ENCODE data around the gene HPD. TPM values are rescaled to one million over a fixed set of nuclear protein-coding genes. Genes with fewer than 3 reads are reported as not detected.
"Not testable (repeated sequence)": the region's sequence is repeated elsewhere in the genome, so short reads cannot be mapped to it uniquely, and the experiment has no call there.

HPD gene
- total and polyA plus RNA-seq, 7 donors: 0.27 to 2.8 (median 0.61) TPM; not detected in 1

DNA sequence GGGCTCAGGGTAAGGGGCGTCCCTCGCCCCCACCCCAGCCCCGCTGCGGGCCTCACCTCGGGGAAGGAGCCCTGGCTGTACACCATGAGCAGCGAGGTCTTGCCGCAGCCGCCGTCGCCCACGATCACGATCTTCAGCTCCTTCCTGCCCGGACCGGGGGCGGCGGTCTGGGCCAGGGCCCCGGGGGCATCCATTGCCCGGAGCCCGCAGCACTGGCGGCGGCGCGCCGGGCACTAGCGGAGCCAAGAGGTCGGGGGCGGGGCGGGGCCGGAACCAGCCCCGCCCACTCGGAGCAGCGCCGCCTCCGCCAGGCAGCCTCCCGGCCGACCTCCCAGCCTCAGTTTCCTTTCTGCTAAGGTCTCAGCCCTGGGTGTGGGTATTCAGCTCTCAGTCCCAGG is 65.2 kb downstream of the HPD start, which contains the start of gene RHOF:
TSS of gene RHOF (minus strand) at position 249 of the 398 bp plus-strand sequence. CDS start at position 194, 55 bp downstream.
- WGBS, 2 donors: 1% methylated on average over 36 of the region's 36 CpGs
- peaks cover 0 to 59% (median 57%) of the 10 kb centered on the region in 4 donors for H3K4me1 ChIP-seq
- intact Hi-C loops (cut with DNase I): no loop called here

GRCh38 chr12:121792607-121793439 is 65.8 kb downstream of the HPD start:
- peak overlapping the region; percentile 100 for H3K27ac ChIP-seq
- no peaks in the 10 kb centered on the region for H3K9me3 ChIP-seq
- DNase-seq: no peak
- 15 to 17% methylated on average over 48 of the region's 48 CpGs for WGBS, 2 donors
- H3K4me1 ChIP-seq: peaks cover 0 to 53% (median 51%) of the 10 kb centered on the region in 4 donors
- H3K27me3 ChIP-seq: no peaks in the 10 kb centered on the region
- H3K36me3 ChIP-seq: peaks cover 0 to 12% (median 4%) of the 10 kb centered on the region in 4 donors
- TF ChIP-seq POLR2AphosphoS5 (IDR thresholded peaks at IDR 0.05) (no peak), EP300 (IDR thresholded peaks at IDR 0.05) (no peak), POLR2A (IDR thresholded peaks at IDR 0.05) (no peak)
- TF ChIP-seq, protein P1, sequence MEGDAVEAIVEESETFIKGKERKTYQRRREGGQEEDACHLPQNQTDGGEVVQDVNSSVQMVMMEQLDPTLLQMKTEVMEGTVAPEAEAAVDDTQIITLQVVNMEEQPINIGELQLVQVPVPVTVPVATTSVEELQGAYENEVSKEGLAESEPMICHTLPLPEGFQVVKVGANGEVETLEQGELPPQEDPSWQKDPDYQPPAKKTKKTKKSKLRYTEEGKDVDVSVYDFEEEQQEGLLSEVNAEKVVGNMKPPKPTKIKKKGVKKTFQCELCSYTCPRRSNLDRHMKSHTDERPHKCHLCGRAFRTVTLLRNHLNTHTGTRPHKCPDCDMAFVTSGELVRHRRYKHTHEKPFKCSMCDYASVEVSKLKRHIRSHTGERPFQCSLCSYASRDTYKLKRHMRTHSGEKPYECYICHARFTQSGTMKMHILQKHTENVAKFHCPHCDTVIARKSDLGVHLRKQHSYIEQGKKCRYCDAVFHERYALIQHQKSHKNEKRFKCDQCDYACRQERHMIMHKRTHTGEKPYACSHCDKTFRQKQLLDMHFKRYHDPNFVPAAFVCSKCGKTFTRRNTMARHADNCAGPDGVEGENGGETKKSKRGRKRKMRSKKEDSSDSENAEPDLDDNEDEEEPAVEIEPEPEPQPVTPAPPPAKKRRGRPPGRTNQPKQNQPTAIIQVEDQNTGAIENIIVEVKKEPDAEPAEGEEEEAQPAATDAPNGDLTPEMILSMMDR (IDR thresholded peaks at IDR 0.05): no peak
- intact Hi-C loops (cut with DNase I): no loop called here
- H3K4me3 ChIP-seq: peak overlapping the region; percentile 32 to 59 (median 46)

More for the DNA sequence above, 65.2 kb downstream of the HPD start, which contains the start of gene RHOF:
- peaks cover 0 to 12% (median 4%) of the 10 kb centered on the region in 4 donors for H3K36me3 ChIP-seq
- peak within 1 kb of the TSS; percentile 100 for H3K27ac ChIP-seq
- no peak for DNase-seq
- H3K9me3 ChIP-seq: no peaks in the 10 kb centered on the region
- no peak for TF ChIP-seq POLR2A (IDR thresholded peaks at IDR 0.05)
- peak within 1 kb of the TSS; percentile 32 to 59 (median 46) for H3K4me3 ChIP-seq
- H3K27me3 ChIP-seq: no peaks in the 10 kb centered on the region

GRCh38 chr12:121791671-121792551 is 66.7 kb downstream of the HPD start:
- intact Hi-C loops (cut with DNase I): no loop called here
- no peak for DNase-seq
- TF ChIP-seq POLR2A (IDR thresholded peaks at IDR 0.05) (no peak), EP300 (IDR thresholded peaks at IDR 0.05) (no peak), POLR2AphosphoS5 (IDR thresholded peaks at IDR 0.05) (no peak)
- TF ChIP-seq, protein P1 (IDR thresholded peaks at IDR 0.05): no peak
- Histone ChIP-seq H3K27me3 (no peaks in the 10 kb centered on the region), H3K27ac (no peak overlapping the region), H3K4me1 (peaks cover 0 to 44% (median 42%) of the 10 kb centered on the region in 4 donors), H3K9me3 (no peaks in the 10 kb centered on the region), H3K36me3 (peaks cover 0 to 12% (median 4%) of the 10 kb centered on the region in 4 donors), H3K4me3 (no peak overlapping the region)
- WGBS, 2 donors: 25 to 39% methylated on average over 14 of the region's 14 CpGs

GRCh38 chr12:121790785-121791184 is 67.9 kb downstream of the HPD start:
- H3K36me3 ChIP-seq; H3K9me3 ChIP-seq; DNase-seq; H3K4me3 ChIP-seq; H3K27me3 ChIP-seq; intact Hi-C loops (cut with DNase I); H3K27ac ChIP-seq: not testable (repeated sequence)
- 81 to 95% methylated on average over 8 of the region's 8 CpGs for WGBS, 2 donors
- peaks cover 0 to 33% (median 31%) of the 10 kb centered on the region in 4 donors for H3K4me1 ChIP-seq

DNA sequence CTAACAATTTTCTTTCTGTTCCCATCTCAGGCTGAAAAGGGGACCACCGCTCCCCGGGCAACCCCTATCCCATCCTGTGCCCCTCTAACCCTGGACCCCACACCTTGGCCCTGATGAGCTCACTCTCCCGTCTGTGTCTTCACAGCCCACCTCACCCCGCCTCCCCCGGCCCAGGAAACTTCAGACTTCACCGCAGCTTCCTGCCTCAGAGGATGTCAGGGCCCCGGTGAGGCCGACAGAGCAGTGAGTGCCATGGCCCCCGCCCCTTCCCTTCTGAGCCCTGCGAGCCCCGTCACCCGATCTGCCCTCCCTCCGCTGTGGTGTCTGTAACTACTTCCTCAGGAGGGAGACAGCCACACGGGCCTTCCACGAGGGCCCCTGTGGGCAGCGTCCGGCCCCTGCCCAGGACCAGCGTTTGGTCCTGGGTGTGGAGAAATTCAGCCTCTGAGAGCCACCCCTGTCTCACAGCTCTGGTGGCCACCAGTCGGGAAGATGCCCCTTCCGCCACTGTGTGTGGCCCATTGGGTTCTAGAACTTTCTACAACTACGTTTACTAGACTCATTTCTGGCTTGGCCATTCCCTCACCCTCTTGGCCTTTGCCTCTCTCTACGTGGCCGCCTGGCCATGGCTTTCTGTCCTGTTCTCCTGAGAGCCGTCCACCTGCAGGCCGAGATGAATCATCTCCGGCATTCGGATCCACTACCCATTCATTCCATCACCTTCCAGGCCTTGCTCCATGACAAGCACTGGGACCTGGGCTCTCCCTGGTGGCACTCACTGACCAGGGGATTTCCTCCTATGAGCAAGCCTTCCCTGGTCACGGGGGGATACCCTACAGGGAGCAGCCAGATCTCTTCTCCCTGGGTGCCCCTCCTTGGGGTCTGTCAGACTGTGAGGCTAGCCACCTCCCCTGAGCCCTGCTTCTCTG is 68.6 kb downstream of the HPD start:
- Histone ChIP-seq H3K9me3 (no peaks in the 10 kb centered on the region), H3K27me3 (no peaks in the 10 kb centered on the region), H3K4me1 (peaks cover 0 to 25% (median 24%) of the 10 kb centered on the region in 4 donors), H3K27ac (peak overlapping the region in 3 of 4 donors; percentile 3 to 38 (median 14)), H3K4me3 (no peak overlapping the region), H3K36me3 (no peaks in the 10 kb centered on the region)
- WGBS, 2 donors: 50 to 82% methylated on average over 28 of the region's 28 CpGs
- TF ChIP-seq EP300 (IDR thresholded peaks at IDR 0.05) (no peak), POLR2AphosphoS5 (IDR thresholded peaks at IDR 0.05) (no peak), POLR2A (IDR thresholded peaks at IDR 0.05) (no peak)
- TF ChIP-seq, protein P1 (IDR thresholded peaks at IDR 0.05): no peak
- peak; percentile 77 for DNase-seq
- intact Hi-C loops (cut with DNase I): no loop called here
